Measurements from ENCODE around the gene ATG10.

GRCh38 chr5:82296929-82297328, 325.1 kb downstream of the ATG10 start:
- TF ChIP-seq POLR2AphosphoS5 (IDR thresholded peaks at IDR 0.05; ENCODE audit: low read depth, low read length) (no peak), REST (IDR thresholded peaks at IDR 0.05; ENCODE audit: insufficient read depth in 1 of 2, low read depth in 2 of 2, low read length in 2 of 2) (no peak), TAF1 (IDR thresholded peaks at IDR 0.05; ENCODE audit: borderline replicate concordance, insufficient read depth, low read length) (no peak)
